ENCODE measurements around the gene MYH9.
"Not testable (repeated sequence)": the region's sequence is repeated elsewhere in the genome, so short reads cannot be mapped to it uniquely, and the experiment has no call there.

DNA sequence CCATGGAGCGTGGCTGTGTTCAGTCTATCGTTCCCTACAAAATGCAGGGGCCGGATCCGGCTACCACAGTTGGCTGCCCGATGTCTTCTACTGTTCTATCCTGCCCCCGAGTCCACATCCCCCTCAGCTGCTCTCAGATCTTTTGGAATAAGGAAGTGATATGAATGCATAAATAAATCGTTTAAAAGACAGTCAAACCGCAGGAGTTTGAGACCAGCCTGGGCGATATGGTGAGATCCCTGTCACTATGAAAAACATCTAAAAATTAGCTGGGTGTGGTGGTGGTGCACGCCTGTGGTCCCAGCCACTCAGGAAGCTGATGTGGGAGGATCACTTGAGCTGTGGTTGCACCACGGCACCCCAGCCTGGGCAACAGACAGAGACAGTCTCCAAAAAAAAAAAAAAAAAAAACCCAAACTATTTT is 97.8 kb downstream of the MYH9 start:
- TF ChIP-seq, protein P1, sequence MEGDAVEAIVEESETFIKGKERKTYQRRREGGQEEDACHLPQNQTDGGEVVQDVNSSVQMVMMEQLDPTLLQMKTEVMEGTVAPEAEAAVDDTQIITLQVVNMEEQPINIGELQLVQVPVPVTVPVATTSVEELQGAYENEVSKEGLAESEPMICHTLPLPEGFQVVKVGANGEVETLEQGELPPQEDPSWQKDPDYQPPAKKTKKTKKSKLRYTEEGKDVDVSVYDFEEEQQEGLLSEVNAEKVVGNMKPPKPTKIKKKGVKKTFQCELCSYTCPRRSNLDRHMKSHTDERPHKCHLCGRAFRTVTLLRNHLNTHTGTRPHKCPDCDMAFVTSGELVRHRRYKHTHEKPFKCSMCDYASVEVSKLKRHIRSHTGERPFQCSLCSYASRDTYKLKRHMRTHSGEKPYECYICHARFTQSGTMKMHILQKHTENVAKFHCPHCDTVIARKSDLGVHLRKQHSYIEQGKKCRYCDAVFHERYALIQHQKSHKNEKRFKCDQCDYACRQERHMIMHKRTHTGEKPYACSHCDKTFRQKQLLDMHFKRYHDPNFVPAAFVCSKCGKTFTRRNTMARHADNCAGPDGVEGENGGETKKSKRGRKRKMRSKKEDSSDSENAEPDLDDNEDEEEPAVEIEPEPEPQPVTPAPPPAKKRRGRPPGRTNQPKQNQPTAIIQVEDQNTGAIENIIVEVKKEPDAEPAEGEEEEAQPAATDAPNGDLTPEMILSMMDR (conservative IDR thresholded peaks at IDR 0.05) = not testable (repeated sequence)
- TF ChIP-seq EZH2 (IDR thresholded peaks at IDR 0.05; ENCODE audit: low read depth) = not testable (repeated sequence)
